ENCODE data around the gene CPA5. TPM values are rescaled to one million over a fixed set of nuclear protein-coding genes. Genes with fewer than 3 reads are reported as not detected.

The CPA5 gene
- total and polyA plus RNA-seq, 2 donors (not counting 3 experiments of a cell fraction or from before 2014, with no cell fraction given): not detected

DNA sequence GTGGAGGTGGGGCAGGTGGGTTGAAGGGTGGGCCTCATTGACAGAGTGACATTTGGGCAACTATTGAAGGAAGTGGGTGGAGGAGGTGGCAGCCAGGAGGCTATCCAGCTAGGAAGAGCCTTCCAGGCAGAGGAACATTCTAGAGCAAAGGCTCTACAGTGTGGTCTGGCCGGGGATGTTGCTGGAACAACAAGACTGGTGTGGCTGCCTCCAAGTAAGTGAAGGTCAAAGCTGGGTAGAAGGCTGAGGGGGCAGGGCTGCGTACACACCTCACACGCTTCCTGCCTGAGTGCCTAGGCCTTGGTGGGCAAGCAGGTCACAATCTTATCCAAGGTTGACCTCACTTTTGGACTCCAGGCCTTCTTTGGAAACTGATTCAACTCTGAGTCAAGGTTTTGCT, 42.3 kb downstream of the CPA5 start:
- CTCF ChIA-PET: no interaction called here
- no peaks in the 10 kb centered on the region for H3K27me3 ChIP-seq (ENCODE audit: control insufficient read depth in 2 of 2, insufficient read depth in 2 of 2, low read length in 2 of 2)
- POLR2A ChIA-PET: no interaction called here
- H3K4me3 ChIP-seq (replicated peaks in 1 of 3; ENCODE audit: insufficient read depth in 1 of 3, low read depth in 1 of 3, low read length in 3 of 3): no peak overlapping the region
- DNase-seq (ENCODE audit: low read depth, low spot score): no peak
- intact Hi-C loops (cut with micrococcal nuclease): no loop called here
- H3K4me1 ChIP-seq (ENCODE audit: control insufficient read depth, extremely low read depth, insufficient read depth, low read length): no peaks in the 10 kb centered on the region
- H3K36me3 ChIP-seq (ENCODE audit: control insufficient read depth in 2 of 2, extremely low read depth in 1 of 2, insufficient read depth in 2 of 2, low read length in 2 of 2): no peaks in the 10 kb centered on the region
- dilution Hi-C loops (cut with MboI; ENCODE audit: extremely low pct_ligation_motif_present, low sequenced_read_pairs): no loop called here
- H3K4me2 ChIP-seq (ENCODE audit: insufficient read depth, low read length): no peak overlapping the region
- no peaks in the 10 kb centered on the region for H3K9me1 ChIP-seq (replicated peaks; ENCODE audit: control insufficient read depth, extremely low read depth, insufficient read depth, low read length)
- TF ChIP-seq POLR2A (IDR thresholded peaks at IDR 0.05; ENCODE audit: low read depth, low read length): no peak
- TF ChIP-seq GATA2 (IDR thresholded peaks at IDR 0.05; ENCODE audit: insufficient read depth, insufficient read length, low read depth, low read length): no peak
- TF ChIP-seq, protein P1, sequence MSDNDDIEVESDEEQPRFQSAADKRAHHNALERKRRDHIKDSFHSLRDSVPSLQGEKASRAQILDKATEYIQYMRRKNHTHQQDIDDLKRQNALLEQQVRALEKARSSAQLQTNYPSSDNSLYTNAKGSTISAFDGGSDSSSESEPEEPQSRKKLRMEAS (IDR thresholded peaks at IDR 0.05; ENCODE audit: insufficient read depth, insufficient read length): no peak
- no peak for TF ChIP-seq MYC (IDR thresholded peaks at IDR 0.05; ENCODE audit: low read depth, low read length)
- no peak for TF ChIP-seq FOS (IDR thresholded peaks at IDR 0.05; ENCODE audit: borderline replicate concordance, insufficient read depth, low read length)
- no peak for TF ChIP-seq JUN (IDR thresholded peaks at IDR 0.05; ENCODE audit: borderline replicate concordance, insufficient read depth, insufficient read length, low read depth)
- TF ChIP-seq CTCF (IDR thresholded peaks at IDR 0.05; ENCODE audit: extremely low read depth in 1 of 2, insufficient read depth in 1 of 2, low read depth in 1 of 2, low read length in 2 of 2): no peak
- TF ChIP-seq POLR2AphosphoS5 (IDR thresholded peaks at IDR 0.05; ENCODE audit: insufficient read depth, low read depth, low read length): no peak
- TF ChIP-seq EZH2 (IDR thresholded peaks at IDR 0.05; ENCODE audit: borderline replicate concordance, low read depth, low read length, severe bottlenecking): no peak
- FAIRE-seq: no peak
- H2AFZ ChIP-seq (ENCODE audit: low read depth, low read length): no peak overlapping the region
- no peak overlapping the region for H3K9ac ChIP-seq (replicated peaks; ENCODE audit: extremely low read depth, insufficient read depth, low read length)
- H3K79me2 ChIP-seq (ENCODE audit: control insufficient read depth, insufficient read depth, low read length): no peaks in the 10 kb centered on the region
- BruUV-seq (replicated peaks): no TSS peak
- no peak overlapping the region for H3K27ac ChIP-seq (ENCODE audit: insufficient read depth, low read depth, low read length)
- no peaks in the 10 kb centered on the region for H4K20me1 ChIP-seq (replicated peaks; ENCODE audit: control insufficient read depth, extremely low read depth, insufficient read depth, low read length)
- no peaks in the 10 kb centered on the region for H3K9me3 ChIP-seq (replicated peaks; ENCODE audit: control insufficient read depth, insufficient read depth, low read length)
